GM12878 (cell line): ENCODE measurements around the gene EBF3. TPM values are rescaled to one million over a fixed set of nuclear protein-coding genes. Genes with fewer than 3 reads are reported as not detected.

Source experiments
- ATAC-seq: fragments of 200-7000 bp; cut with Tn5 transposase; 3 replicates; pipeline ENCODE4 v1.9.1; 2020; ENCODE audit warnings: mild to moderate bottlenecking, moderate library complexity
- BruUV-seq: library from RNA; stranded (reverse); fragments of 400-500 nt; replicated peaks from 2 replicates; lab custom pipeline; 2021; lab: Mats Ljungman, UMichigan
- CTCF ChIA-PET: fragments of 300-600 bp; sonication (Branson Sonifier 250); formaldehyde crosslinking; extraction: SDS; loops from one replicate; lab custom pipeline; 2021; ENCODE audit warnings: inconsistent platforms; lab: Yijun Ruan, JAX
- POLR2A ChIA-PET: fragments of 350-600 bp; formaldehyde crosslinking; extraction: SDS; loops from one replicate; lab custom pipeline; 2021; ENCODE audit warnings: inconsistent platforms; lab: Charles Lee
- RAD21 ChIA-PET: fragments of 300-600 bp; sonication (Branson Sonifier 250); formaldehyde crosslinking; loops from one replicate; lab custom pipeline; 2023; ENCODE audit warnings: antibody characterized with exemption; ENCODE audit not compliant: unreplicated experiment; lab: Charles Lee
- SMC1A ChIA-PET: fragments of 300-600 bp; sonication (Branson Sonifier 250); formaldehyde crosslinking; loops from one replicate; lab custom pipeline; 2023; ENCODE audit not compliant: unreplicated experiment, uncharacterized antibody; lab: Charles Lee
- DNase-seq: peaks from one replicate; pipeline ENCODE4 v3.0.0-alpha.2; 2011; ENCODE audit warnings: low read depth, low spot score
- FAIRE-seq: peaks from 3 replicates; lab custom pipeline; 2011; peaks lifted over from hg19 to GRCh38; lab: Jason Lieb, UNC
- H2AFZ ChIP-seq: 2 replicates; pipeline ENCODE4 v1.6.0; 2011; ENCODE audit warnings: low read depth, low read length, control low read depth; ENCODE audit not compliant: control insufficient read depth
- H3K27ac ChIP-seq: 2 replicates; pipeline ENCODE4 v1.5.1; 2011; ENCODE audit warnings: control low read depth; ENCODE audit not compliant: control insufficient read depth, insufficient read depth
- H3K27me3 ChIP-seq, 2 experiments: replicated peaks in 1 of 2; 2 replicates each; pipeline versions ENCODE4 v1.6.0 to v1.6.1; 2011; ENCODE audit warnings: low read length in 1 of 2; ENCODE audit not compliant: control insufficient read depth in 2 of 2, insufficient read depth in 2 of 2
- H3K36me3 ChIP-seq, 2 experiments: 2 replicates each; pipeline ENCODE4 v1.5.1; 2011; ENCODE audit warnings: low read length in 1 of 2; ENCODE audit not compliant: control insufficient read depth in 2 of 2, insufficient read depth in 2 of 2
- H3K4me1 ChIP-seq: 2 replicates; pipeline ENCODE4 v1.6.1; 2011; ENCODE audit warnings: mild to moderate bottlenecking, low read length, moderate library complexity, mixed read lengths; ENCODE audit not compliant: control insufficient read depth, insufficient read depth
- H3K4me2 ChIP-seq: 2 replicates; pipeline ENCODE4 v1.6.0; 2011; ENCODE audit warnings: control low read depth; ENCODE audit not compliant: control insufficient read depth, insufficient read depth
- H3K4me3 ChIP-seq: fragments of 200-600 bp; sonication (generic); 2 replicates; pipeline ENCODE4 v1.5.1; 2016
- H3K79me2 ChIP-seq: 2 replicates; pipeline ENCODE4 v1.6.0; 2011; ENCODE audit warnings: low read length; ENCODE audit not compliant: control insufficient read depth, insufficient read depth
- H3K9ac ChIP-seq: 2 replicates; pipeline ENCODE4 v1.8.0; 2011; ENCODE audit warnings: low read length, control low read depth, mixed read lengths; ENCODE audit not compliant: control insufficient read depth, insufficient read depth
- H3K9me3 ChIP-seq: replicated peaks from 3 replicates; pipeline ENCODE4 v1.5.1; 2011; ENCODE audit warnings: mild to moderate bottlenecking, low read length; ENCODE audit not compliant: control insufficient read depth, insufficient read depth
- H4K20me1 ChIP-seq: 2 replicates; pipeline ENCODE4 v1.6.0; 2011; ENCODE audit not compliant: control insufficient read depth, insufficient read depth
- ATF7 ChIP-seq: fragments of 450-650 bp; IDR thresholded peaks from 2 replicates; pipeline ENCODE4 v1.6.1; 2016; ENCODE audit warnings: low read depth, mild to moderate bottlenecking
- CHD4 ChIP-seq: fragments of 200-600 bp; sonication (generic); IDR thresholded peaks from 2 replicates; pipeline ENCODE4 v1.6.1; 2016; ENCODE audit warnings: mild to moderate bottlenecking
- ESRRA ChIP-seq: IDR thresholded peaks from 2 replicates; pipeline ENCODE4 v1.6.1; 2012; ENCODE audit warnings: mild to moderate bottlenecking, low read length, improper control_type of control experiment
- HSF1 ChIP-seq: fragments of 150-350 bp; IDR thresholded peaks from 2 replicates; pipeline ENCODE4 v1.6.1; 2014; ENCODE audit warnings: mild to moderate bottlenecking, low read depth, low read length
- MEF2A ChIP-seq: IDR thresholded peaks from 2 replicates; pipeline ENCODE4 v1.6.1; 2011; ENCODE audit warnings: low read depth, mild to moderate bottlenecking, low read length, moderate library complexity; ENCODE audit not compliant: insufficient read depth
- NFYB ChIP-seq: IDR thresholded peaks from 2 replicates; pipeline ENCODE4 v1.6.1; 2011; ENCODE audit warnings: low read depth, mild to moderate bottlenecking, low read length, improper control_type of control experiment, moderate library complexity; ENCODE audit not compliant: insufficient read depth
- POLR2A ChIP-seq: IDR thresholded peaks from 2 replicates; pipeline ENCODE4 v1.6.1; 2011; ENCODE audit warnings: low read depth, mild to moderate bottlenecking, low read length
- RBBP5 ChIP-seq: fragments of 200-600 bp; sonication (generic); conservative IDR thresholded peaks from 2 replicates; pipeline ENCODE4 v1.6.1; 2016
- SIN3A ChIP-seq: IDR thresholded peaks from 2 replicates; pipeline ENCODE4 v1.6.1; 2012; ENCODE audit warnings: low read depth, low read length, improper control_type of control experiment
- SKIL ChIP-seq: fragments of 450-650 bp; IDR thresholded peaks from 2 replicates; pipeline ENCODE4 v1.6.1; 2017; ENCODE audit warnings: mild to moderate bottlenecking, low read depth, inconsistent platforms; ENCODE audit not compliant: poor library complexity, severe bottlenecking
- SRF ChIP-seq, 2 experiments: IDR thresholded peaks; 2 replicates each; pipeline ENCODE4 v1.6.1; 2011; ENCODE audit warnings: low read depth in 2 of 2, low read length in 2 of 2, mild to moderate bottlenecking in 1 of 2, moderate library complexity in 1 of 2
- WGBS: methylation state at CpG from one replicate; pipeline ENCODE4 v1.1.6; 2016; ENCODE audit warnings: low lambda C conversion rate; ENCODE audit not compliant: insufficient replicate concordance, insufficient coverage; ENCODE audit errors: missing lambda C conversion rate; 5-methylcytosine and 5-hydroxymethylcytosine counted together
- in situ Hi-C: fragments of 300-500 bp; cut with MboI; formaldehyde crosslinking; loops from 9 replicates; pipeline ENCODE4 v1.14.3; 2018; ENCODE audit warnings: mixed read lengths
- intact Hi-C: fragments of 100-400 bp; cut with micrococcal nuclease; formaldehyde crosslinking; loops from one replicate; pipeline ENCODE4 v1.14.2; 2022; ENCODE audit not compliant: unreplicated experiment
- polyA plus RNA-seq, 11 experiments: library from polyadenylated mRNA; depleted of rRNA in 4 of 11; unstranded in 6 of 11; stranded (reverse) in 5 of 11; fragments of >200 nt; fragmentation: Nextera tagmentation in 4 of 11; fragmentation: Illumina TruSeq in 1 of 11; extraction: Ambion mirVana in 4 of 11; extraction: Trizol in 1 of 11; gene quantifications; 1 replicate in 1 of 11; 2 replicates in 10 of 11; pipeline versions ENCODE4 v1.2.1 to v1.2.3, GENCODE V29; 2011 to 2016; ENCODE audit warnings: inconsistent platforms in 2 of 11, missing spikeins in 2 of 11, low read depth in 1 of 11
- total RNA-seq, 4 experiments: library from RNA; depleted of rRNA in 3 of 4; stranded (reverse); fragments of >200 nt in 3 of 4; fragmentation: Illumina TruSeq in 1 of 4; extraction: Trizol in 1 of 4; gene quantifications; 2 replicates each; pipeline versions ENCODE4 v1.2.1 to v1.2.3, GENCODE V29; 2013 to 2021
- TF ChIP-seq, protein P1 (sequence below): IDR thresholded peaks from 2 replicates; pipeline ENCODE4 v1.6.1; 2011; ENCODE audit warnings: low read depth, mild to moderate bottlenecking, low read length, moderate library complexity, borderline replicate concordance; ENCODE audit errors: extremely low read depth

Gene EBF3
- total and polyA plus RNA-seq, 10 of the 15 experiments (the other 5 are each of a cell fraction or from before 2014, with no cell fraction given) = not detected

GRCh38 chr10:129960481-129961156, 3.5 kb downstream of the EBF3 start:
- ChIA-PET SMC1A (no interaction called here), CTCF (no interaction called here), POLR2A (no interaction called here), RAD21 (no interaction called here)
- no TSS peak for BruUV-seq
- H2AFZ ChIP-seq = no peak overlapping the region
- 22% methylated on average over 13 of the region's 14 CpGs for WGBS
- H4K20me1 ChIP-seq = no peaks in the 10 kb centered on the region
- no peak for FAIRE-seq
- in situ Hi-C loops (no loop called here), intact Hi-C loops (no loop called here)
- ATAC-seq = no peak
- peaks cover 0 to 13% of the 10 kb centered on the region in 2 experiments for H3K27me3 ChIP-seq
- no peaks in the 10 kb centered on the region for H3K4me1 ChIP-seq
- no peaks in the 10 kb centered on the region; the same call in 2 of the 3 replicates for H3K9me3 ChIP-seq
- no peaks in the 10 kb centered on the region for H3K79me2 ChIP-seq
- no peaks in the 10 kb centered on the region for H3K36me3 ChIP-seq
- no peak overlapping the region for H3K9ac ChIP-seq
- no peak for TF ChIP-seq SIN3A
- H3K27ac ChIP-seq = no peak overlapping the region
- H3K4me3 ChIP-seq = no peak overlapping the region
- H3K4me2 ChIP-seq = no peak overlapping the region
- DNase-seq = no peak

DNA sequence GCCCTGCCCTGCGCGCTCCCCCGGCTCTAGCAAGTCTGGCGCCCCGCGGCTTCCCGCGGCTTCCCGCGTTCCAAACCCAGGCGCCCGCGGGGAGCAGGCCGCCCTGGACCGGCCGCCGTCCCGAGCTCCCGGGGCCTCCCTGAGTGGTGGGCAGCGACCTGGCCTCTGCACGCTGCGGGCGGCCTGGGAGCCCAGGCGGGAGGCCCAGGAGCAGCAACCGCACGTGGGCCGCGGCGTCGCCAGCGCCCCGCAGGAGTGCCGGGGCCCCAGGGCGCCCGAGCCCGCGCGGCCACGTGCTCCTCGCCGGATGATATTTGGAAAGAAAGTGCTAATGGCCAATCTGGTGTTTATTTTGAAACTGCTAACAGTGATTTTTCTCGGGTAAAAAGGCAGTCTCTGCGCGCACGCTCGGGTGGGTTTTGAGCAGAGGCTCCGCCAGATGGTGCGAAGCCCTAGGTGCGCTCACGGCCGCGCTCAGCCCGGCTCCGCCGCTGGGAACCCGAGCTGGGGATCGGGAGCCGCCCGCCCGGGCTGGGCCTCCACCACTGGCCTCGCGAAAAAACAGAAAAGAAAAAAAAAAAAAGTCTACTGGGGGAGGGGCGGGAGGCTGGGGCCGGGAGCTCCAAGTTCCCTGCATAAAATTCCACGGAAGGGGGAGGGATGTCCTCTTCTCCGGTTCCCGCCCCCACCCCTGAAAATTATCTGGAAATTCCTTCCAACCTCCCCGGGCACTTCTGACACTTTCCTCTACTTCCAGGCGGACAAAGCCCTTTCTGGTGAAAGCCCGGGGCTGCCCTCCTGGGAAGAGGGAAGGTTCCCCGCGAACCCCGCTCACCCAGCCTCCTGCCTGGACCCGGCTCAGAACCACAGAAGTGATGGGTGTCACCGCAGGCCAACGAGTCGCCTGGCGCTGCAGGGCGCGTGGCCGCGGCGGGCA, 4.3 kb downstream of the EBF3 start:
- no peak for FAIRE-seq
- Histone ChIP-seq H3K79me2 (no peaks in the 10 kb centered on the region), H3K27ac (no peak overlapping the region), H3K4me1 (no peaks in the 10 kb centered on the region), H4K20me1 (no peaks in the 10 kb centered on the region), H2AFZ (no peak overlapping the region), H3K4me3 (no peak overlapping the region), H3K9me3 (no peaks in the 10 kb centered on the region; the same call in 2 of the 3 replicates), H3K27me3 (peaks cover 0 to 13% of the 10 kb centered on the region in 2 experiments), H3K4me2 (no peak overlapping the region), H3K9ac (no peak overlapping the region), H3K36me3 (no peaks in the 10 kb centered on the region)
- ChIA-PET POLR2A (no interaction called here), SMC1A (no interaction called here), RAD21 (no interaction called here), CTCF (no interaction called here)
- DNase-seq = no peak
- in situ Hi-C loops (no loop called here), intact Hi-C loops (no loop called here)
- ATAC-seq = no peak
- 64% methylated on average over 40 of the region's 83 CpGs for WGBS
- no TSS peak for BruUV-seq
- TF ChIP-seq SRF (IDR thresholded peaks at IDR 0.05; ENCODE audit: low read depth in 2 of 2, low read length in 2 of 2) (no peak), MEF2A (no peak), NFYB (no peak), HSF1 (no peak), ESRRA (no peak), SKIL (no peak), RBBP5 (no peak), ATF7 (no peak), POLR2A (no peak), CHD4 (no peak)
- TF ChIP-seq, protein P1, sequence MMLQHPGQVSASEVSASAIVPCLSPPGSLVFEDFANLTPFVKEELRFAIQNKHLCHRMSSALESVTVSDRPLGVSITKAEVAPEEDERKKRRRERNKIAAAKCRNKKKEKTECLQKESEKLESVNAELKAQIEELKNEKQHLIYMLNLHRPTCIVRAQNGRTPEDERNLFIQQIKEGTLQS = no peak
